ENCODE measurements around the gene LMF1. TPM values are rescaled to one million over a fixed set of nuclear protein-coding genes. Genes with fewer than 3 reads are reported as not detected.

LMF1 gene
- total and polyA plus RNA-seq, 2 of the 8 experiments (the other 6 are each of a cell fraction or from before 2014, with no cell fraction given), result 3.5 to 9.1 TPM

DNA sequence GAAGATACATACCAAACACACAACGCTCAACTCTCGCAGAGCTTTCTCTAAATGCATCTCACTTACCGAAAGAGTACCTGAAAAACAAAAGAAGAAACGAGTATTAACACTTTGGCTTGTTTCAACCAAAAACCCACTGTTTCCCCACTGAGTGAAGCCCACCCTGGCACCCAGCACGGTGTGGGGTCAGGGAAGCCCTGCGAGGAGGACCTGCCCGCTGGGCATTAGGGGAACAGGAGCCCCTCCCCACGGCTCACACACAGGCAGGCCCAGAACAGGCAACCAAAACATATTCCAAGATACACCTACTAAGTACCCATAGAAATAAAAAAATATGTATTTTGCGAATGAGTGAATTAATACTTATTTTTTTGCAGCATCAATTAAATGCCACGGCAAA is 36.6 kb downstream of the LMF1 start:
- H3K79me2 ChIP-seq (ENCODE audit: control insufficient read depth in 1 of 2, insufficient read depth in 2 of 2, low read length in 2 of 2), result no peaks in the 10 kb centered on the region

More for the DNA sequence above, 36.6 kb downstream of the LMF1 start:
- Histone ChIP-seq H2AFZ (ENCODE audit: low read length) (no peak overlapping the region), H3K4me2 (ENCODE audit: insufficient read depth in 1 of 2, low read depth in 2 of 2, low read length in 2 of 2) (no peak overlapping the region), H3K27ac (ENCODE audit: low read depth, low read length) (no peak overlapping the region), H2BK20ac (ENCODE audit: low read length) (no peak overlapping the region), H3K4me3 (ENCODE audit: extremely low read depth in 1 of 4, insufficient read depth in 2 of 4, low read depth in 3 of 4, low read length in 4 of 4) (no peak overlapping the region), H3K14ac (ENCODE audit: insufficient read length) (no peak overlapping the region), H3K9me3 (ENCODE audit: insufficient read depth in 2 of 2, low read depth in 1 of 2, low read length in 1 of 2) (peaks cover 4 to 55% of the 10 kb centered on the region in 2 experiments; a peak in 3 of 4 replicates), H3K4me1 (replicated peaks in 1 of 4; ENCODE audit: control insufficient read depth in 3 of 4, insufficient read depth in 4 of 4, low read length in 3 of 4) (peaks cover 0 to 5% (median 3%) of the 10 kb centered on the region in 4 experiments; a peak in 3 of 7 replicates), H4K20me1 (replicated peaks in 1 of 2; ENCODE audit: control insufficient read depth in 1 of 2, insufficient read depth in 2 of 2, low read length in 2 of 2) (no peaks in the 10 kb centered on the region), H4K5ac (ENCODE audit: insufficient read length, low read depth, low read length) (no peak overlapping the region), H3K23me2 (ENCODE audit: low read depth, low read length) (no peaks in the 10 kb centered on the region), H4K8ac (ENCODE audit: extremely low read depth, insufficient read depth, low read length) (no peak overlapping the region), H2BK120ac (replicated peaks; ENCODE audit: low read depth, low read length) (no peak overlapping the region), H2BK5ac (ENCODE audit: low read depth, low read length) (no peak overlapping the region), H3K27me3 (replicated peaks in 1 of 4; ENCODE audit: control insufficient read depth in 3 of 4, extremely low read depth in 1 of 4, insufficient read depth in 3 of 4, low read length in 3 of 4) (no peaks in the 10 kb centered on the region), H3K4ac (replicated peaks; ENCODE audit: insufficient read length, low read depth, low read length) (no peak overlapping the region), H4K91ac (replicated peaks; ENCODE audit: insufficient read length, low read length) (no peak overlapping the region), H3K23ac (ENCODE audit: insufficient read length) (no peak overlapping the region), H3K9ac (replicated peaks in 1 of 4; ENCODE audit: extremely low read depth in 1 of 4, low read depth in 3 of 4, low read length in 3 of 4) (no peak overlapping the region), H3K36me3 (ENCODE audit: control insufficient read depth in 2 of 4, insufficient read depth in 4 of 4, low read length in 3 of 4) (no peaks in the 10 kb centered on the region), H3K56ac (replicated peaks; ENCODE audit: insufficient read length, low read depth, low read length) (no peak overlapping the region), H3K79me1 (ENCODE audit: low read depth, low read length) (no peaks in the 10 kb centered on the region), H2AK5ac (ENCODE audit: low read depth, low read length) (no peak overlapping the region), H2BK12ac (ENCODE audit: low read depth, low read length) (no peak overlapping the region), H3K18ac (ENCODE audit: extremely low read depth, low read length) (no peak overlapping the region), H2BK15ac (ENCODE audit: low read length) (no peak overlapping the region)
- ChIA-PET CTCF (ENCODE audit: partially characterized antibody) (no interaction called here), POLR2A (ENCODE audit: partially characterized antibody) (no interaction called here)
- 82% methylated on average over 10 of the region's 10 CpGs; no CpG with 5 or more reads in 1 of the 2 experiments for WGBS, 2 experiments (ENCODE audit: extremely low coverage in 1 of 2, insufficient coverage in 1 of 2, insufficient read length in 1 of 2, insufficient replicate concordance in 2 of 2, low coverage in 1 of 2, low lambda C conversion rate in 2 of 2, missing lambda C conversion rate in 1 of 2)
- FAIRE-seq, result no peak
- DNase-seq (ENCODE audit: low read depth in 1 of 2, low spot score in 2 of 2), result no peak
- TF ChIP-seq HDAC6 (IDR thresholded peaks at IDR 0.05; ENCODE audit: low read depth, low read length), result no peak
- no peak for TF ChIP-seq ATF3 (IDR thresholded peaks at IDR 0.05; ENCODE audit: insufficient read depth, low read depth, low read length)
- no peak for TF ChIP-seq USF2 (IDR thresholded peaks at IDR 0.05; ENCODE audit: low read length)
- no peak for TF ChIP-seq RXRA (IDR thresholded peaks at IDR 0.05; ENCODE audit: insufficient read depth, low read depth, low read length)
- no peak for TF ChIP-seq KDM4A (IDR thresholded peaks at IDR 0.05; ENCODE audit: low read depth, low read length, severe bottlenecking)
- no peak for TF ChIP-seq CEBPB (IDR thresholded peaks at IDR 0.05; ENCODE audit: low read depth, low read length)

Data from H1 (cell line).